Liver (tissue), 9 donors: ENCODE results near the gene OR3A2. TPM values are rescaled to one million over a fixed set of nuclear protein-coding genes. Genes with fewer than 3 reads are reported as not detected.

ENCODE experiments used
- DNase-seq: peaks from one replicate; pipeline ENCODE4 v3.0.0-alpha.2; 2017; ENCODE audit warnings: low spot score
- H3K27ac ChIP-seq, 2 donors: one replicate each; pipeline ENCODE4 v1.7.0; 2013; ENCODE audit warnings: inconsistent platforms in 2 of 2, low read length in 2 of 2, control low read depth in 1 of 2, low read depth in 1 of 2, mild to moderate bottlenecking in 1 of 2
- H3K27me3 ChIP-seq, 4 donors: one replicate each; pipeline versions ENCODE4 v1.6.1 to v1.7.0; 2013; ENCODE audit warnings: low read length in 3 of 4, inconsistent platforms in 1 of 4, mild to moderate bottlenecking in 1 of 4, moderate library complexity in 1 of 4; ENCODE audit not compliant: control insufficient read depth in 4 of 4, insufficient read depth in 4 of 4
- H3K36me3 ChIP-seq, 4 donors: one replicate each; pipeline versions ENCODE4 v1.6.1 to v1.7.0; 2013; ENCODE audit warnings: low read length in 3 of 4, mild to moderate bottlenecking in 3 of 4, low read depth in 1 of 4, moderate library complexity in 1 of 4; ENCODE audit not compliant: control insufficient read depth in 4 of 4, insufficient read depth in 3 of 4
- H3K4me1 ChIP-seq, 4 donors: one replicate each; pipeline versions ENCODE4 v1.6.1 to v1.7.0; 2013; ENCODE audit warnings: low read length in 3 of 4, mild to moderate bottlenecking in 3 of 4, moderate library complexity in 1 of 4; ENCODE audit not compliant: control insufficient read depth in 4 of 4, insufficient read depth in 4 of 4
- H3K4me3 ChIP-seq, 3 donors: one replicate each; pipeline versions ENCODE4 v1.6.1 to v1.7.0; 2013; ENCODE audit warnings: low read length in 3 of 3, control low read depth in 1 of 3, low read depth in 1 of 3, mild to moderate bottlenecking in 1 of 3
- H3K9ac ChIP-seq, 2 donors: one replicate each; pipeline ENCODE4 v1.7.0; 2013; ENCODE audit warnings: low read length in 2 of 2, mild to moderate bottlenecking in 2 of 2, moderate library complexity in 2 of 2, control low read depth in 1 of 2, low read depth in 1 of 2
- H3K9me3 ChIP-seq, 4 donors: one replicate each; pipeline versions ENCODE4 v1.6.1 to v1.7.0; 2013; ENCODE audit warnings: low read length in 3 of 4; ENCODE audit not compliant: control insufficient read depth in 4 of 4
- FOXA1 ChIP-seq: IDR thresholded peaks from 2 replicates; pipeline ENCODE4 v1.6.1; 2016; ENCODE audit warnings: antibody characterized with exemption
- FOXA2 ChIP-seq: IDR thresholded peaks from 2 replicates; pipeline ENCODE4 v1.6.1; 2016; ENCODE audit warnings: antibody characterized with exemption
- GABPA ChIP-seq, 2 donors: IDR thresholded peaks in 1 of 2; conservative IDR thresholded peaks in 1 of 2; 2 replicates each; pipeline ENCODE4 v1.6.1; 2016; ENCODE audit warnings: antibody characterized with exemption in 2 of 2, mild to moderate bottlenecking in 1 of 2, moderate library complexity in 1 of 2
- HNF4A ChIP-seq, 2 donors: conservative IDR thresholded peaks; 2 replicates each; pipeline ENCODE4 v1.6.1; 2016; ENCODE audit warnings: antibody characterized with exemption in 2 of 2, mild to moderate bottlenecking in 2 of 2
- HNF4G ChIP-seq: IDR thresholded peaks from 2 replicates; pipeline ENCODE4 v1.6.1; 2016; ENCODE audit warnings: antibody characterized with exemption
- JUND ChIP-seq, 2 donors: IDR thresholded peaks; 2 replicates each; pipeline ENCODE4 v1.6.1; 2016; ENCODE audit warnings: antibody characterized with exemption in 2 of 2
- MAX ChIP-seq: IDR thresholded peaks from 2 replicates; pipeline ENCODE4 v1.6.1; 2016; ENCODE audit warnings: antibody characterized with exemption
- RAD21 ChIP-seq, 2 donors: IDR thresholded peaks; 2 replicates each; pipeline ENCODE4 v1.6.1; 2016; ENCODE audit warnings: antibody characterized with exemption in 2 of 2, mild to moderate bottlenecking in 2 of 2
- REST ChIP-seq: IDR thresholded peaks from 2 replicates; pipeline ENCODE4 v1.6.1; 2016; ENCODE audit warnings: antibody characterized with exemption, mild to moderate bottlenecking
- RXRA ChIP-seq, 2 donors: IDR thresholded peaks; 2 replicates each; pipeline ENCODE4 v1.6.1; 2017 to 2018; ENCODE audit warnings: antibody characterized with exemption in 2 of 2, mild to moderate bottlenecking in 1 of 2
- SP1 ChIP-seq: IDR thresholded peaks from 2 replicates; pipeline ENCODE4 v1.6.1; 2018; ENCODE audit warnings: antibody characterized with exemption, mild to moderate bottlenecking
- TAF1 ChIP-seq: conservative IDR thresholded peaks from 2 replicates; pipeline ENCODE4 v1.6.1; 2016; ENCODE audit warnings: antibody characterized with exemption, mild to moderate bottlenecking
- YY1 ChIP-seq: IDR thresholded peaks from 2 replicates; pipeline ENCODE4 v1.6.1; 2016; ENCODE audit warnings: antibody characterized with exemption, mild to moderate bottlenecking
- WGBS: extraction: QIAGEN DNeasy Blood & Tissue Kit; methylation state at CpG from one replicate; pipeline ENCODE4 v1.1.7; 2013; 5-methylcytosine and 5-hydroxymethylcytosine counted together
- polyA plus RNA-seq, 2 donors: library from polyadenylated mRNA; stranded (reverse) in 1 of 2; unstranded in 1 of 2; fragments of 200-250 nt in 1 of 2; fragments of >200 nt in 1 of 2; fragmentation: Nextera tagmentation in 1 of 2; extraction: Ambion mirVana in 1 of 2; gene quantifications; one replicate each; pipeline versions ENCODE4 v1.2.1 to v1.2.3, GENCODE V29; 2013 to 2015
- total RNA-seq, 2 donors: library from RNA; depleted of rRNA; stranded (reverse); fragments of >200 nt; gene quantifications; one replicate each; pipeline ENCODE4 v1.2.3, GENCODE V29; 2014
- TF ChIP-seq, protein P1 (sequence below): IDR thresholded peaks from 2 replicates; pipeline ENCODE4 v1.6.1; 2016; ENCODE audit warnings: antibody characterized with exemption
- donor health status: healthy.
- donor health status: healthy.
- donor health status: healthy.
- donor health status: healthy.
- donor health status: healthy.

The OR3A2 gene
- total and polyA plus RNA-seq, 4 donors: not detected

DNA sequence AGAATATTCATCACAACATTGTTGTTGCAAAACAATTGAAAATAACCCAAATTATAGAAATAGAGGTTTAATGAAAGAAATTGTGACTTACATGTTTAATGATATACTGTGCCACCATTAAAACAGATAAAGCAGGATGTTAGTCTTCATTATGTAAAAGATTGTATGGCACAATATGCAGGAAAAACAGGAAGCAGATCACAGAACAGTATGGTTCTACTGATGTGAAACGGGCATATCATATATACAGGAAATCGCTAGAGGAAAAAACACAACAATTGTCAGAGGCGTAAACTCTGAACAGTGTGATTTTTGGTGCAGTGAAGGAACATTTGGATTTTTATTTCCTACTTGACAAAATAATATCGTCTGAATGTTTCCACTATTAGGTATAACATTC is 110.0 kb downstream of the OR3A2 start (continued):
- TF ChIP-seq RXRA (IDR thresholded peaks at IDR 0.05) (no peak), TAF1 (no peak), HNF4G (no peak), RAD21 (IDR thresholded peaks at IDR 0.05) (no peak), FOXA2 (no peak)

- TF ChIP-seq HNF4A (conservative IDR thresholded peaks at IDR 0.05): no peak
- no peak for TF ChIP-seq GABPA (IDR thresholded peaks at IDR 0.05 in 1 of 2, conservative IDR thresholded peaks at IDR 0.05 in 1 of 2)
- TF ChIP-seq TAF1: no peak
- no peak for TF ChIP-seq RAD21 (IDR thresholded peaks at IDR 0.05)
- no peaks in the 10 kb centered on the region for H3K36me3 ChIP-seq
- 78% methylated on average over 5 of the region's 5 CpGs for WGBS
- no peak for DNase-seq
- H3K27me3 ChIP-seq: no peaks in the 10 kb centered on the region
- no peak overlapping the region for H3K27ac ChIP-seq
- no peaks in the 10 kb centered on the region for H3K4me1 ChIP-seq
- no peak overlapping the region for H3K9ac ChIP-seq
- H3K4me3 ChIP-seq: peak overlapping the region in 1 of 3 donors; percentile 13
- peaks cover 0 to 11% (median 8%) of the 10 kb centered on the region in 4 donors for H3K9me3 ChIP-seq
Measured at GRCh38 chr17:3271072-3271848, 114.8 kb downstream of the OR3A2 start.

DNA sequence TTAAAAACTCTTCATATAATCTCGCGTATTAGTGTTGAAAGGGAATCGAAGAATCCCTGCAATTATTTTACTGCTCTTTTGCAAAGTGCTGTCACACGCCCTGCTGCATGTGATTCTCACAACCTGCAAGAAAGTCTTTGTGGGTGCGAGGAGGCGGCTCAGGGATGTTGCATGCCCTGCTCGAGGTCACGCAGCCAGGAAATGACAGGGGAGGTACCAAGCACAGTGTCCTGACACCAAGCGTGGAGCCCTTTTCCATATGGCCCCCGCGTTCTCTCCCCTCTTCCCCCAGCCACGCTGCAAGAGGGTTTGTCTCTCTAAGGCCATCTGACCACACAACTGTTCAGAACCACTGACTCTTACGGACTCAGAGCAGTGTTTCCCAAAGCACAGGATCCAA is 125.5 kb downstream of the OR3A2 start:
- H3K36me3 ChIP-seq: no peaks in the 10 kb centered on the region
- no peak overlapping the region for H3K27ac ChIP-seq
- H3K9ac ChIP-seq: no peak overlapping the region
- no peak overlapping the region for H3K4me3 ChIP-seq
- H3K4me1 ChIP-seq: no peaks in the 10 kb centered on the region
- H3K27me3 ChIP-seq: no peaks in the 10 kb centered on the region
- TF ChIP-seq HNF4A (conservative IDR thresholded peaks at IDR 0.05) (no peak), REST (no peak), YY1 (no peak), FOXA1 (no peak), HNF4G (no peak), JUND (IDR thresholded peaks at IDR 0.05) (no peak), SP1 (no peak), MAX (no peak), RAD21 (IDR thresholded peaks at IDR 0.05) (no peak), RXRA (IDR thresholded peaks at IDR 0.05) (no peak)
- TF ChIP-seq, protein P1, sequence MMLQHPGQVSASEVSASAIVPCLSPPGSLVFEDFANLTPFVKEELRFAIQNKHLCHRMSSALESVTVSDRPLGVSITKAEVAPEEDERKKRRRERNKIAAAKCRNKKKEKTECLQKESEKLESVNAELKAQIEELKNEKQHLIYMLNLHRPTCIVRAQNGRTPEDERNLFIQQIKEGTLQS: no peak
- no peak for DNase-seq
- 74% methylated on average over 13 of the region's 13 CpGs for WGBS
- H3K9me3 ChIP-seq: no peaks in the 10 kb centered on the region
